HG02678 (cell line): Measurements from ENCODE around the gene ZDHHC14.
"Not testable (repeated sequence)": the region's sequence is repeated elsewhere in the genome, so short reads cannot be mapped to it uniquely, and the experiment has no call there.

ENCODE experiments used
- ATAC-seq: cut with Tn5 transposase; IDR thresholded peaks from one replicate; pipeline ENCODE4 v1.9.1; 2021; ENCODE audit warnings: mild to moderate bottlenecking, moderate library complexity; ENCODE audit not compliant: unreplicated experiment

ZDHHC14 gene

GRCh38 chr6:157676241-157676640 lies 295.3 kb downstream of the ZDHHC14 start:
- no peak for ATAC-seq

- ATAC-seq: no peak
Observed at GRCh38 chr6:157677235-157677634, 296.2 kb downstream of the ZDHHC14 start.

GRCh38 chr6:157679605-157680580 lies 298.9 kb downstream of the ZDHHC14 start:
- ATAC-seq: no peak

GRCh38 chr6:157681041-157681650 lies 300.2 kb downstream of the ZDHHC14 start:
- ATAC-seq: no peak

GRCh38 chr6:157682856-157683481 lies 302.0 kb downstream of the ZDHHC14 start:
- no peak for ATAC-seq

- ATAC-seq: no peak
Observed at GRCh38 chr6:157683707-157684106, 302.7 kb downstream of the ZDHHC14 start.

- no peak for ATAC-seq
Observed at GRCh38 chr6:157684620-157685299, 303.8 kb downstream of the ZDHHC14 start.

- no peak for ATAC-seq
Observed at GRCh38 chr6:157685596-157686280, 304.7 kb downstream of the ZDHHC14 start.

GRCh38 chr6:157688275-157688959 lies 307.4 kb downstream of the ZDHHC14 start:
- ATAC-seq: no peak

- no peak for ATAC-seq
Observed at GRCh38 chr6:157688960-157689599, 308.1 kb downstream of the ZDHHC14 start.

GRCh38 chr6:157689875-157690274 lies 308.9 kb downstream of the ZDHHC14 start:
- ATAC-seq: no peak

GRCh38 chr6:157690441-157691210 lies 309.6 kb downstream of the ZDHHC14 start:
- ATAC-seq: no peak

GRCh38 chr6:157691621-157692020 lies 310.6 kb downstream of the ZDHHC14 start:
- not testable (repeated sequence) for ATAC-seq

- ATAC-seq: no peak
Observed at GRCh38 chr6:157693867-157694266, 312.9 kb downstream of the ZDHHC14 start.

GRCh38 chr6:157695301-157696040 lies 314.5 kb downstream of the ZDHHC14 start:
- no peak for ATAC-seq

- no peak for ATAC-seq
Observed at GRCh38 chr6:157699777-157700636, 319.0 kb downstream of the ZDHHC14 start.

- not testable (repeated sequence) for ATAC-seq
Observed at GRCh38 chr6:157706351-157706750, 325.4 kb downstream of the ZDHHC14 start.
